Vagina (tissue), 2 donors: ENCODE results near the gene SRRM3.

Experiments used
- CTCF ChIP-seq, 3 experiments: fragments of 450-650 bp in 2 of 3; fragments of 200-600 bp in 1 of 3; sonication (generic) in 1 of 3; IDR thresholded peaks; one replicate each; pipeline ENCODE4 v1.5.1; 2017 to 2019; ENCODE audit warnings: antibody characterized with exemption in 3 of 3, mild to moderate bottlenecking in 2 of 3, moderate library complexity in 2 of 3
- POLR2A ChIP-seq, 2 donors: fragments of 450-650 bp; IDR thresholded peaks; one replicate each; pipeline ENCODE4 v1.6.1; 2017; ENCODE audit warnings: antibody characterized with exemption in 2 of 2, mild to moderate bottlenecking in 2 of 2, moderate library complexity in 2 of 2

GRCh38 chr7:76269895-76270294, 68.2 kb downstream of the SRRM3 start:
- TF ChIP-seq CTCF (IDR thresholded peaks at IDR 0.05): no peak
- TF ChIP-seq POLR2A (IDR thresholded peaks at IDR 0.05): no peak
